ENCODE measurements around the gene ZNF598.

Gene ZNF598

DNA sequence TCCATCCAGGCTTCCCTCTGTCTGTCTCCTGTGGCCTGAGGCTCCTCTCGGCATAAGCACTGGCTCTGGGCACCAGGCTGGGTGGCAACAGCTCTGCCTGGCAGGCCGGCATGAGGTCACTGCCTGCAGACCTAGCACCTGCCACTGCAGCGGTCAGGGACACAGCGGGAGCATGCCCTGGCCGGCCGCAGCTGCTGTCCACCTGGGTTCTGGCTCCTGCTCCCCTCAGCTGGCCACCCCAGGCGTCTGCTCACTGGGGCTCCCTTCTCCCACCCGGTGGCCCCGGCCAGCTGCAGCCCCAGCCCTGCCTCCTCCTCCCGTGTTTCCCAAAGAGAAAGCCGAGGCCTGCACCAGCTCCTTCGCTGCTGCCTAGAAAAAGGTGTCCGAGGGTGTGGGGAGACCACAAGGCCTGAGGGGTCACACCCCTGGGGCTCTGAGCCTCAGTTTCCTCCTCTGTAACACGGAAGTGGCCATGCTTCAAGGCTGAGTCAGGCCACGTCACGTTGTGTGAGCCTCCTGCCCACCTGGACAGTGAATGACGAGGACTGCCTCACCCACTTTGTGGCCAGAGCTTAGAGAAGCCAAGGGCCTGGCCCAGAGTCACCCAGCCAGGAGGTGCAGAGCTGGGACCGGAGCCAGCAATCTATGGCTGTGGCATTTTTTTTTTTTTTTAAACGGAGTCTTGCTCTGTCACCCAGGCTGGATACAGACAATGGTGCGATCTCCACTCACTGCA is 31.3 kb upstream of the ZNF598 start:
- in situ Hi-C loops (cut with HindIII; ENCODE audit: low sequenced_read_pairs): no loop called here

DNA sequence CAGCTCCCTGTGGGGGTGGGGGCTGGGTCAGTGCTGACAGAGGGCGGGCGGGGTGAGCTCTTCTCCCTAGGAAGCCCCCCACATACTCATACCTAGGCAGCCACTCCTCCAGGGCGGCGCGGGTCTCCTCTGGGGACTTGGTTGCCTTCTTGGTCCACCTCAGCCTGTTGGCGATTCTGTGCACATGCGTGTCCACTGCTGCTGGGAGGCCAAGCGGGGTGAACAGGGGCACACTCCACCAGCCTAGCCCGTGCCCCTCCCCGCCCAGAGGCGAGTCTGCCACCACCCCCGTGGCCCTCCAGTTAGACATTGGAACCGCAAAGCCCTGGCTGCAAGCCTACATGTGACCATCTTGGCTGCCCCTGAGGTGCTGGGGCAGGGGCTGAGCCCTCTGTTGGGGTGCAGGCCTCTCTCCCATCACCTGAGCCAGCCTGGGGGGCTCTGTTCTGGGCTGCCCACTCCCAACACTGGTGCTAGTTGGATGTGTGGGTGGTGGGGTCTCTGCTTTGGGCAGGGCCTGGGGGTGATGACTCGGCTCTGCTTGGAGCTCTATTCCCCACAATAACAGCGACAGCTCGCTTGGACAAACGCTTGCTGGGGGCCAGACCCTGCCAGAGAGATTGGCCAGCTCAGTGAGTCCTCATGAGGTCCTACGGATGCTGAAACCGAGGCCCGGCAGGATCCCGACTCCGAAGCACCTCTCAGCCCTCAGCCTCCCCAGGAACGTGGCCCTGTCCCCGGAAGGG is 30.6 kb upstream of the ZNF598 start:
- in situ Hi-C loops (cut with HindIII; ENCODE audit: low sequenced_read_pairs): no loop called here

DNA sequence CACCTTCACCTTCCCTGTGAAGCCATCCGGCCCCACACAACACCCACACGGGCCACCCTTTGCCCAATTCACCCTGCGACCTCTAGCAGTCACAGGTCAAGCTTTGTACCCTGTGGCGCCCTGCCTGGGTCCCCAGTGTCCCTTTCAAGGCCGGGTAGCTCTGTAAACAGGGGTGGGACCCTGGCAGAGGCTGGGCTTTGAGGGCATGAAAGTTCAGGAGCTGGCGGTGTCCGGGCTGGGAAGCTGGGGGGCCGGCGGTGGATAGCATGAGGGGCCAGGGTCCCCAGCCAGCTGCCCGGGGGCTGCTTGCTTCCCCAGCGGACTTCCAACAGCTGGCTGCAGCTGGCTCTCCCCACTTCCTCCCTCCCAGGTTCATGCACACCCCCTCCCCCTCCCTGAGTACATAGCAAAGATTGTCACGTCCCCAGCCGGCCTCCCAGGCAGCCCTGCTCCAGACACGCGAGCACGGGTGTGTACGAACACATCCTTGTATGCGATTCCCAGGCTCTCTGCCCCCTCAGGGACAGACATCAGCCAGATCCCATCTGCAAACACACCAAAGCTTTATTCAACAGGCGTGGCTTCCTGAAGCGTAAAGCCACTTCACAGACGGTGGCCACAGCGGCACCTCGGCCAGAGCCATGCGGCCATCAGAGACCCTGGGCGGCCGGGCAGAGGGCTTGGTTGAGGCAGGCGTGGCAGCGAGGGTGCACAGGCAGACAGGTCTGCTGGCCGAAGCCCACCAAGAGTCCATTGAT is 29.8 kb upstream of the ZNF598 start:
- in situ Hi-C loops (cut with HindIII; ENCODE audit: low sequenced_read_pairs): loop anchor here (5.0 to 10.0 kb wide), 4 partner anchors 38 to 465 kb away; partner anchors contain the start of gene RNF151

DNA sequence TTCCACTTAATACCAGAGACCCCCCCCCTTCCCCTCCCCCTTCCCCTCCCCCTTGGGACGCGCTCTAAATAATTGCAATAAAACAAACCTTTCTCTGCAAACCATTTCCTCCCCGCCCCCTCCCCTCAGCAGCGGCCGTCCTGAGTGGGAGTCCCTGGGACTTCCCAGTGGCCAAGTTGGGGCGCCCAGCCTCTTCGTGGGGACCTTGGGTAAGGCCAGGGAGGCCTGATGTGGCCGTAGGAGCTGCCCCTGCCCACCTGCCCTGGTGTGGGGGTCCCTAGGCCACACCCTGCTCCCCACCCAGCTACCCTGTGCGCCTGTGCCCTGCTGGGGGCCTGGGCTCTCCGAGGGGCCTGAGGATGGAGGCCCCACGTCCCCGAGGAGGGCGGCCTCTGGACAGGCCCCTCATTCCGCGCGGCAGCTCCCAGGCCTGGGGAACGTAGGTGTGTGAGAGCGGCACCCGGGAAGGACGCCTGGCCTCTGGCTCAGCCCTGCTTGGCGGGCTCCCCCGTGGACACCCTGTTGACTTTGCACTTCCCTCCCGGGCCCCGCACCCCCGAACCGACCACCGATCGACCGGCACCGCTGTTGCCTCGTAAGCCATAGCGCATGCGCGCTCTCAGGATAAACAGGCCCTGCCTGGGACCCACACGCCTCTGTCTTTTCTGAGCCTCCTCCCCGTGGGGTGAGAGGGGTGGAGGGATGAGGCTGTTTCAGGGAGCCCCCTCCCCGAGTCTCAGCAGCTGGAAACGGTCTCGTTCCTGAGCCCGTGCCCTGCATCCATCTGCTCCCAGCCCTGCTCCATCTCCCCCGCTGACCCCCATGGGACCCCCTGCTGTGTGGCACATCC is 29.0 kb upstream of the ZNF598 start:
- in situ Hi-C loops (cut with HindIII; ENCODE audit: low sequenced_read_pairs): loop anchor here (5.0 to 10.0 kb wide), 4 partner anchors 39 to 466 kb away; partner anchors contain the start of gene RNF151

DNA sequence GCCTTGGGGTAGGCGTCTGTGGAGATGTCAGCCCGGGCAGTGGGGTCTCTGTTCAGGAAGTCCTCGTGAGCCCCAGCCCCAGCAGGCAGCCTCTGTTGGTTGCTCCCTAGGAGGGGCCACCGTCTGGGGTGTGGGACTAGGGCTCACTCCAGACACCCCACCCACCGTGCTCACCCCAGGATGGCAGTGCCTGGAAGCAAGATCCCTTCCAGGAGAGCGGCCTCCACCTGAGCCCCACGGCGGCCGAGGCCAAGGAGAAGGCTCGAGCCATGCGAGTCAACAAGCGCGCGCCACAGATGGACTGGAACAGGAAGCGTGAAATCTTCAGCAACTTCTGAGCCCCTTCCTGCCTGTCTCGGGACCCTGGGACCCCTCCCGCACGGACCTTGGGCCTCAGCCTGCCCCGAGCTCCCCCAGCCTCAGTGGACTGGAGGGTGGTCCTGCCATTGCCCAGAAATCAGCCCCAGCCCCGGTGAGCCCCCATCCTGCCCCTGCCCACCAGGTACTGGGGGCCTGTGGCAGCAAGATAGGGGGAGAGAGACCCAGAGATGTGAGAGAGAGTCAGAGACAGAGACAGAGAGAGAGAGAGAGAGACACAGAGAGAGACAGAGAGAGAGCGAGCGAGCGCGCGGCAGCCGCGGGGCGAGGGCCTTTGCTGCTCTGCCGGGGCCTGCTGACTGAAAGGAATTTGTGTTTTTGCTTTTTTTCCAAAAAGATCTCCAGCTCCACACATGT is 28.2 kb upstream of the ZNF598 start:
- in situ Hi-C loops (cut with HindIII; ENCODE audit: low sequenced_read_pairs): loop anchor here (5.0 to 10.0 kb wide), 4 partner anchors 39 to 467 kb away; partner anchors contain the start of gene RNF151

DNA sequence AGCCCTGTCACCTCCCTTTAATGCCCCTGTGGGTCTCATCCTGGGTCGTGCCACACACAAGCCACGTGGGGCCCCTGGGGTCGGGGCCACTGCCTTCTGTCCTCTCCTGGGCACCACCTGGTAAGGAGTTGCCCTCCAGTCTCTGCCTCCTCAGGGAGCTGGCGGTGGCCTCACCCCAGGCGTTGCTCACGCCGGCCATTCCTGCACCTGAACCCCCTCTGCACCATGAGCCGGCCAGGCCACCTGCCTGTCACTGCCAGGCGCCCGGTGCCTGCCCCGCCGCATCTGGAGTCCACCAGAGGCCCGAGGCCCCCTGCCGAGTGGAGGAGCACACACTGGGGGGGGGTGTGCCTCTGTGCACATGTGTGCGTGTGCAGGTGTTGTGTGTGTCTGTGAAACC is 27.5 kb upstream of the ZNF598 start:
- in situ Hi-C loops (cut with HindIII; ENCODE audit: low sequenced_read_pairs): loop anchor here (5.0 to 10.0 kb wide), 4 partner anchors 40 to 468 kb away; partner anchors contain the start of gene RNF151

DNA sequence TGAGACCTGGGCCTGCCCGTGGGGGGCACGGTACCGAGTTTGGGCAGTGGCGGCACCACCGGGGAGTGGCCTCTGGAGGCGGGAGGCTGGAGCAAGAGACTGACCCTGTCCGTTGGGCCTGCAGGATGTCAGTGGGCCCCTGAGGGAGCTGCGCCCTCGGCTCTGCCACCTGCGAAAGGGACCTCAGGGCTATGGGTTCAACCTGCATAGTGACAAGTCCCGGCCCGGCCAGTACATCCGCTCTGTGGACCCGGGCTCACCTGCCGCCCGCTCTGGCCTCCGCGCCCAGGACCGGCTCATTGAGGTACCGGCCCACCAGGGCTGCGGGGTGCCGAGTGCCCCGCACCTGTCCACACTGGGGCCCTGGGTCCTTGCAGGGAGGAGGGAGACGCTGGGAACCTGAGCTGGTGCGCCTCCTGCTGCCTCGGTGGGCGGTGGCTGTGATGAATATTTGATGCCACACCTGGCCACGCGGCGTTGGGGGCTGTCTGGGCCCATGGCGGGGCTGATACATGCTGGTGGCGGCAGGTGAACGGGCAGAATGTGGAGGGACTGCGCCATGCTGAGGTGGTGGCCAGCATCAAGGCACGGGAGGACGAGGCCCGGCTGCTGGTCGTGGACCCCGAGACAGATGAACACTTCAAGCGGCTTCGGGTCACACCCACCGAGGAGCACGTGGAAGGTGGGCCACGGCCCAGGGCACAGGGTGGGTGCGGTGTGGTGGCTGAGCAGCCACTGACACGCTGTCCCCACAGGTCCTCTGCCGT is 26.8 kb upstream of the ZNF598 start:
- in situ Hi-C loops (cut with HindIII; ENCODE audit: low sequenced_read_pairs): loop anchor here (5.0 to 10.0 kb wide), 4 partner anchors 41 to 468 kb away; partner anchors contain the start of gene RNF151

DNA sequence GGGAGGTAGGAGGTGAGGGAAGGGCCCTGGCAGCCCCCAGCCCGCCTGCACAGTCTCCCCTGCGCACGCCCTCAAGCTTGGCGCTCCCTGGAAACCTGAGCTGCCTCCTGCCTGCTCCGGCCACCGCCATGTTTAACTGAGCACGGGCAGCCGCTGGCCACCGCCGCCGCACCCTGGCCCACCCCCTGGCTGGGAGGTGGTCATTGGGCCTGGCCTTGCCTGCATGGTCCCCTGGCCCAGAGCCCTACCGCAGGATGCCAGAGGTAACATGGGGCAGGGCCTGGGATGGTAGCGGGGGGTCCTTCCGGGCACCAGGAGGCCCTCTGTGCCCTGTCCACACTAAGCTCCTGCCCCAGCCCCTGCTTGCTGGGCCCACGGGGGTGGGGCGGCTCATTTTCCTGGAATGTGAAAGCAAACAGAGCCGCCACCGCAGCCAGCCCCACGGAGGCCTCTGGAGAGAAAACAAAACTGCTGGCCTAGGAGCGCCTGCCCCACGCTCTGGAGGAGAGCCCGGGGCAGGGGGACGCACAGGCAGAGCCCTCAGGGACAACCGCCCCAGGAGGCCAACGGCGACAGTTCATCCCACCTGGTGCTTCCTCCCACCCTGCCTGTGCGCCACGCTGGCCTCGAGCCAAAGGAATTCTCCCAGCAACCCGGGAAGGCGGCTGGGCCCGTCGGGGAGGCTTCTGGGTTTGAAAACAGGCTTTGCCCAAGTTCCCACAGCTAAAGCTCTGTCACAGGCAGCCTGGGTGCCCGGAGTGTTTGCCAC is 26.0 kb upstream of the ZNF598 start:
- in situ Hi-C loops (cut with HindIII; ENCODE audit: low sequenced_read_pairs): loop anchor here (5.0 to 10.0 kb wide), 4 partner anchors 42 to 469 kb away; partner anchors contain the start of gene RNF151

DNA sequence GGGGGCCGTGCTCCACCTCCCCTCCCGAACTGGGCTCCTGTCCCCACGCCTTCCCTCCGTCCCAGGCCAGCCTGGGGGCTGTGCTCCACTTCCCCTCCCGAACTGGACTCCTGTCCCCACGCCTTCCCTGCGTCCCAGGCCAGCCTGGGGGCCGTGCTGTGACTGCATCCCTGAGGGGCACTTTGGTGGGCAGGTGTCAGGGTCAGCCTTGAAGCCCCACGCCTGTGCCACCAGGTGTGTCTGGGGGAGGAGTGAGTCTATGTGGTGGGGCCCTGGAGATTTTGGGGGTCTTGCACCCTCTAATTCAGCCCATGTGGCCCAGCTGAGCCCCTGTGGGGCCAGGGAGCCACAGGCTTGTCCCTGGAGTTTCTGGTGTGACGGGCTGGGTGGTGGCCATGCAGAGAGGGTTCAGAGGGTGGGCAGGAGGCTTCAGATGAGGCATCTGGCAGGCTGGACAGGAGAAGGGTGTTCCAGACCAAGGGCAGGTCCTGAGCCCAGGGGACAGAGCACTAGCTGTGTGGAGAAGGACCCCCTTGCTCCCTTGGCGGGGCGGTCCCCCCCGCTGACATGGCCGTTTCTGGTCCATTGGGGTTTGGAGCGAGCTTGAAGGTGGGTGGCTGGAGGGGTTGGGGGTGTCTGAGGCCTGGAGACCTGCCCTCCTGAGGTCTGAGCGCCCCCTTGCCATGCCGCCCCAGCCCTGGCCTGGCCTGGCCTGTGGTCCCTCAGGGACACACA is 25.2 kb upstream of the ZNF598 start:
- in situ Hi-C loops (cut with HindIII; ENCODE audit: low sequenced_read_pairs): loop anchor here (5.0 to 10.0 kb wide), 4 partner anchors 42 to 470 kb away; partner anchors contain the start of gene RNF151

DNA sequence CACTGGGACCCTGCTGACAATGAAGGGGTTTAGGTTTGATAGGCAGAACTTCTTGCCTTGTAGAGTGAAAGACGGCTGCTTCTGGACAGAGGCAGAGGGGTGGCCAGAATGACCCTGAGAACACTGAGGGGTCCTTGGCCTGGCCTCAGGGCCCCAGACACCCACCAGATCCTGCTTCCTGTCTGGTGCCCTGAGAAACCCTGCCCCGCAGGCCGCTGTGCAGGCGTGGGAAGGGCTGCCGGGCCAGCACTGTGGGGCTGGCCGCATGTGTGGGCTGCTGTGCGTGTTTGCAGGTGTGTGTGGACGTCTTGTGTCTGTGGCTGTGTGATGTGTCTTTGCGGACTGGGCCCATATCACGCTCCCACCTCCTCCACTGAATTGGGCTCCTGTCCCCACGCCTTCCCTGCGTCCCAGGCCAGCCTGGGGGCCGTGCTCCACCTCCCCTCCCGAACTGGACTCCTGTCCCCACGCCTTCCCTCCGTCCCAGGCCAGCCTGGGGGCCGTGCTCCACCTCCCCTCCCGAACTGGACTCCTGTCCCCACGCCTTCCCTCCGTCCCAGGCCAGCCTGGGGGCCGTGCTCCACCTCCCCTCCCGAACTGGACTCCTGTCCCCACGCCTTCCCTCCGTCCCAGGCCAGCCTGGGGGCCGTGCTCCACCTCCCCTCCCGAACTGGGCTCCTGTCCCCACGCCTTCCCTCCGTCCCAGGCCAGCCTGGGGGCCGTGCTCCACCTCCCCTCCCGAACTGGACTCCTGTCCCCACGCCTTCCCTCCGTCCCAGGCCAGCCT is 24.5 kb upstream of the ZNF598 start:
- in situ Hi-C loops (cut with HindIII; ENCODE audit: low sequenced_read_pairs): loop anchor here (10.0 kb wide), 1 partner anchor 471 kb away; no protein-coding TSS in a partner anchor

DNA sequence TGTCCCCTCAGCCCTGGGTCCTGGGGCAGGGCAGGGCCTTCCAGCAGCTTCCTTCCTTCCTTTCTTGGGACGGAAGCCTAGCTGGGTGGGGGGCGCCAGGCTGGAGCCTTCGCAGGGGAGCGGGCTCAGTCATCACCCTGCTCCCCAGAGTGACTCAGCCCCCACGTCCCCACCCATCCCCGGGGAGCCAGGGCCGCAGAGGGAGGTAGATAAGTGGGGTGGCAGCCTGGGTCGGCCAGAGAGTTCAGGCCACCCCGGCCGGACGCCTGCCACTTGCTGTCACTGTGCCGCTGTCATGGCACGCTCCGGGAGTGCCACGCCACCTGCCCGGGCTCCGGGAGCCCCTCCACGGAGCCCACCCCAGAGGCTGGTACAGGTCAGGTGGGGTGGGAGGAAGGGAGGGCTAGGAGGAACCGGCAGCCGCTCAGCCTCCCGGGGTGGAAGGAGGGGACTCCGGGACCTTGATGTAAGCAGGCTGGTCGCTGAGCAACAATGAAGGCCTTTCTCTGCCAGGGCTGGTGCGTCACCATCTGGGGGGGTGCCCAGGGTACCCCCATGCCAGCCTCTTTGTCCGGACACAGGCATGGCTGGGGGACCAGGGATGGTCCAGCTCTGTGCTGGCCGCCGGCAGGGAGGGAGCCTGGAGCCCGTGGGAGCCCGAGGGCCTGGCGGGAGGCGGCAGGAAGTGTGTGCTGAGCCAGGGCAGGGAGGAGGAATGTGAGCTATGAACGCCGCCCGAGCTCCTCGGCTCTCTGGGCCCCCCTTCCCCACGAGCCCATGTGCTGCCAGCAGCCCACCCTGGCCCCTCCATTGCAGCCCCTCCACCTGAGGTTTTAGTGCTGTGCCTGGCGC is 23.7 kb upstream of the ZNF598 start:
- in situ Hi-C loops (cut with HindIII; ENCODE audit: low sequenced_read_pairs): loop anchor here (10.0 kb wide), 1 partner anchor 472 kb away; no protein-coding TSS in a partner anchor

DNA sequence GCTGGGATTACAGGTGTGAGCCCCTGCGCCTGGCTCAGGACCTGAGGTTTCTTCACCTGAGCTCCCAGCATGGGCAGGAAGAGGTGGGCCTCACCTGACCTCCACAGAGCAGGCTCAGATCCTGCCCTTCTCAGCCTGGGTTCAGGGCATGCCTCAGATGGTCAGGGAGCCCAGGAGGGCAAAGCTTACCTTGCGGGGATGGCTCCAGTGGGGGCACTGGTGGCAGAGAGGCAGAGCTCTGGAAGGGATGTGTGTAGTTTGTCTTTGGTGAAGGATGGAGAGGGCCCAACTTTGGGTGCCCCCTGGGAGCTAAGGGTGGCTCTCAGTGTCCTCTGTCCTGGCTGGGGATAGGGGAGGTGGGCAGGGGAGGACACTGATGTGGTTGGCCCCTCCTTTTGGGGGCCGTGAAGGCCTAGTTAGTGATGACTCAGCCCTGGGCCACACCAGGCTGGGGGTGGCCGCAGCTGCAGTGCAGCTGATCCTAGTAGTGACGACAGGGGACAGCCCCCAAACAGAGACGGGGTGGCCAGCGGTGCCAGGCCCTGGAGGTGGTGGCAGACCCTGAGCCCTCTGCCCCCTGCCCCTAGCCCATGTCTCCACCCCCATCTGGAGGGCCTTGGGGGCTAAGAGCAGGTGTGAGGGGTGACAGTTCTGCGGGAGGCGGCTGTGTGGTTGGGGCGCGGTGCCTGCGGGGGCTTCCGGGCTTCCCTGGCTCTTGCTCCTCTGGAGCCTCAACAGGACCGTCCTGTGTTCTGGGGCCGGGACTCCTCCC is 22.9 kb upstream of the ZNF598 start:
- in situ Hi-C loops (cut with HindIII; ENCODE audit: low sequenced_read_pairs): loop anchor here (10.0 kb wide), 1 partner anchor 472 kb away; no protein-coding TSS in a partner anchor

DNA sequence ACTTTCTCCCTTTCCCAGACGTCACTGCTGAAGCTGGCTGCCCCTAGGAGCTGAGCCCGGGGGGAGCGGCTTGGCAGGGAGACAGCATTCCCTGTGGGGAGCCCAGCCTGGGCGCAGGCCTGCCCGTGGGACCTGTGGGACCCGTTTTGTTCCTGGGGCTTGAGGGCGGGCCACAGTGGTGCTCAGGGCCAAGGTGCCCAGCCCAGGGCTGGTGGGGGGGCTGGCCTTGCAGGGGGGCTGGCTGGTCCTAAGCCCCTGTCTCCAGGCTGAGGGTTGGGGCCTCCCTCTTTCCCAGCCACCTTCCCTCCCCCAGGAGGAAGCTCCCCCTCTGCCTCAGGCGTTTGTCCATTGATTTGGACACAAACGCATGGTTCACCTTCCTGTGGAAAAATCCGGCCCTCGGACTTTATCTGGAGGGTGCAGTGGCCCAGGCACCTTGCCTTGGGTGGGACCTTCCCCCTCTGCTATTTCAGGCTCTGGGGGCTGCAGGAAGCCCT is 21.5 kb upstream of the ZNF598 start:
- in situ Hi-C loops (cut with HindIII; ENCODE audit: low sequenced_read_pairs): loop anchor here (10.0 kb wide), 1 partner anchor 474 kb away; no protein-coding TSS in a partner anchor

DNA sequence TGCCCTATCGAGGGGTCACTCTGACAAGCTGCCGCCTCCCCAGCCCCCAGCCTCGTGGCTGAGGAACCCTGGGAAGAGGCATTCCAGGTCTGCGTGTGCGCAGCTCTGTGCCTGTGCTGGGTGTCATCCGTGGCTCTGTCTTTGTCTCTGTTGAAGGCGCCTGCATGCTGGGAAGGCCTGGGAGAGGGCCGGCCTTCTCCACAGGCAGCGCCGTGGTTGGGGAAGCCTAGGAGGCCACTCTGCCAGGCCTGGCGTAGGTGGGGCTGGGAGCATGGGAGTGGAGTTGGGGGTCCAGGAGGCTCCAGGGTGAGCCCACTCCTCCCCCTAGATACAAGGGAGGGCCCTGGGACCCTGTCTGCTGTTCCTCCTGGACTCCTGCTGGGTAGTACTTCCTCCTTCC is 20.4 kb upstream of the ZNF598 start:
- in situ Hi-C loops (cut with HindIII; ENCODE audit: low sequenced_read_pairs): loop anchor here (10.0 kb wide), 1 partner anchor 475 kb away; no protein-coding TSS in a partner anchor

Data from endothelial cell of hepatic sinusoid (primary cell).